SU-DHL-6 (cell line): ENCODE measurements around the gene CATSPERB.

Experiments used
- H2AFZ ChIP-seq: fragments of 200-600 bp; sonication (generic); 2 replicates; pipeline ENCODE4 v1.6.1; 2014; ENCODE audit warnings: low read depth, mild to moderate bottlenecking, moderate library complexity, mixed read lengths, antibody characterized with exemption, low read length; ENCODE audit not compliant: severe bottlenecking
- H3F3A ChIP-seq: fragments of 200-600 bp; shearing (Covaris generic); 2 replicates; pipeline ENCODE4 v1.6.0; 2016; ENCODE audit warnings: antibody characterized with exemption, mild to moderate bottlenecking; ENCODE audit not compliant: insufficient read depth
- H3K27ac ChIP-seq: fragments of 200-600 bp; sonication (generic); 2 replicates; pipeline ENCODE4 v1.5.1; 2016; ENCODE audit warnings: low read depth, mild to moderate bottlenecking, low read length, moderate library complexity, mixed read lengths
- H3K27me3 ChIP-seq: fragments of 200-600 bp; sonication (generic), shearing (Covaris generic); 2 replicates; pipeline ENCODE4 v1.6.0; 2014; ENCODE audit warnings: mild to moderate bottlenecking, low read length
- H3K36me3 ChIP-seq: fragments of 200-600 bp; sonication (generic); 2 replicates; pipeline ENCODE4 v1.6.1; 2014; ENCODE audit warnings: mild to moderate bottlenecking, low read length, mixed read lengths
- H3K4me2 ChIP-seq: fragments of 300-600, 200-600 bp; shearing (Covaris generic), sonication (generic); 2 replicates; pipeline ENCODE4 v1.6.0; 2014; ENCODE audit warnings: low read length, low read depth, mild to moderate bottlenecking; ENCODE audit not compliant: poor library complexity, severe bottlenecking
- H3K4me3 ChIP-seq: fragments of 200-600 bp; sonication (generic); 2 replicates; pipeline ENCODE4 v1.5.1; 2014; ENCODE audit warnings: antibody characterized with exemption, low read length, mild to moderate bottlenecking, mixed read lengths; ENCODE audit not compliant: insufficient read depth, poor library complexity, severe bottlenecking
- H3K79me2 ChIP-seq: fragments of 200-600 bp; sonication (generic); 2 replicates; pipeline ENCODE4 v1.6.1; 2014; ENCODE audit warnings: mild to moderate bottlenecking, low read length, moderate library complexity; ENCODE audit not compliant: insufficient read depth
- H3K9ac ChIP-seq: fragments of 200-600 bp; sonication (generic); 2 replicates; pipeline ENCODE4 v1.7.0; 2014; ENCODE audit warnings: mild to moderate bottlenecking, low read length
- H3K9me2 ChIP-seq: fragments of 200-600 bp; sonication (generic); replicated peaks from 2 replicates; pipeline ENCODE4 v1.6.1; 2014; ENCODE audit warnings: low read length; ENCODE audit not compliant: insufficient read depth
- H3K9me3 ChIP-seq: fragments of 200-600 bp; sonication (generic); 2 replicates; pipeline ENCODE4 v1.6.1; 2014; ENCODE audit warnings: low read length, mixed read lengths; ENCODE audit not compliant: insufficient read depth
- H4K20me1 ChIP-seq: fragments of 200-600 bp; sonication (generic); 2 replicates; pipeline ENCODE4 v1.6.1; 2014; ENCODE audit warnings: low read depth, mild to moderate bottlenecking, antibody characterized with exemption, low read length, moderate library complexity, mixed read lengths
- EZH2phosphoT487 ChIP-seq: fragments of 200-600 bp; sonication (generic), shearing (Covaris generic); conservative IDR thresholded peaks from 2 replicates; pipeline ENCODE4 v1.6.1; 2018; ENCODE audit warnings: mild to moderate bottlenecking, antibody characterized with exemption, low read length, moderate library complexity, mixed read lengths
- TF ChIP-seq, protein P1 (sequence below): fragments of 200-600 bp; sonication (generic); IDR thresholded peaks from one replicate; pipeline ENCODE4 v1.5.1; 2017; ENCODE audit warnings: antibody characterized with exemption, mild to moderate bottlenecking, low read length, moderate library complexity; ENCODE audit not compliant: insufficient read depth, poor library complexity, severe bottlenecking

CATSPERB gene

GRCh38 chr14:91737619-91738018 lies 5.7 kb upstream of the CATSPERB start:
- Histone ChIP-seq H3K4me3 (no peak overlapping the region), H3K27ac (no peak overlapping the region), H3K79me2 (no peaks in the 10 kb centered on the region), H3K36me3 (no peaks in the 10 kb centered on the region), H3F3A (no peaks in the 10 kb centered on the region), H3K9me3 (no peaks in the 10 kb centered on the region), H2AFZ (no peak overlapping the region), H3K9me2 (no peaks in the 10 kb centered on the region), H3K4me2 (no peak overlapping the region), H4K20me1 (no peaks in the 10 kb centered on the region), H3K27me3 (no peaks in the 10 kb centered on the region), H3K9ac (no peak overlapping the region)
- TF ChIP-seq EZH2phosphoT487: no peak
- TF ChIP-seq, protein P1, sequence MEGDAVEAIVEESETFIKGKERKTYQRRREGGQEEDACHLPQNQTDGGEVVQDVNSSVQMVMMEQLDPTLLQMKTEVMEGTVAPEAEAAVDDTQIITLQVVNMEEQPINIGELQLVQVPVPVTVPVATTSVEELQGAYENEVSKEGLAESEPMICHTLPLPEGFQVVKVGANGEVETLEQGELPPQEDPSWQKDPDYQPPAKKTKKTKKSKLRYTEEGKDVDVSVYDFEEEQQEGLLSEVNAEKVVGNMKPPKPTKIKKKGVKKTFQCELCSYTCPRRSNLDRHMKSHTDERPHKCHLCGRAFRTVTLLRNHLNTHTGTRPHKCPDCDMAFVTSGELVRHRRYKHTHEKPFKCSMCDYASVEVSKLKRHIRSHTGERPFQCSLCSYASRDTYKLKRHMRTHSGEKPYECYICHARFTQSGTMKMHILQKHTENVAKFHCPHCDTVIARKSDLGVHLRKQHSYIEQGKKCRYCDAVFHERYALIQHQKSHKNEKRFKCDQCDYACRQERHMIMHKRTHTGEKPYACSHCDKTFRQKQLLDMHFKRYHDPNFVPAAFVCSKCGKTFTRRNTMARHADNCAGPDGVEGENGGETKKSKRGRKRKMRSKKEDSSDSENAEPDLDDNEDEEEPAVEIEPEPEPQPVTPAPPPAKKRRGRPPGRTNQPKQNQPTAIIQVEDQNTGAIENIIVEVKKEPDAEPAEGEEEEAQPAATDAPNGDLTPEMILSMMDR: no peak

DNA sequence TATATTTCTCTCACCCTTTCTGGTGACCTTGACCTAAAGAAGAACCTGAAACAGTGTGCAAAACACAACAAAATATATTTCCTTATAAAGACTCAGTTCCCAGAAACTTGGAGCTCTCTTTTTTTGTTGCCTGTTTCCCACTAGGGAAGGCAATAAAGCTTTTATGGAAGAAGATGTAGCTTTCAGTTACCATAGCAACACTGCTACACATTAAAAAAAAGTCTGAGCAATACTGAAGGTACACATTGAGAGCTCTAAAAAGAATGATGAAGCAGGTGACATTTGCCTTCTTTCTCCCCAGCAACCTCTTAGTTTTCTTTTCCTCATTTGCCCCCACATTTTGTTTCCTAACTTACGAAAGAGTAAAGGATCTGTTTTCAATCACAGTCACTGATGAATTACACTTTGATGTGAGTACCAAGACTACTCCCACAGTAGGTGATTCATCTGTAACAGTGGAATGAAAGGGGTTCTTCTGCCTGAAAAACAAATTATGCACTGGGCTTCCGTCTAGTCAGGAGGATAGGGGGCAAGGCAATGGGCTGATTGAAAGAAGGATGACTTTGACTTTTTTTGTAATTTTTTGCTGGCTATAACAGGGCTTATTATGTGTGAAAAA lies 1.1 kb upstream of the CATSPERB start:
- H3K4me2 ChIP-seq: no peak overlapping the region

DNA sequence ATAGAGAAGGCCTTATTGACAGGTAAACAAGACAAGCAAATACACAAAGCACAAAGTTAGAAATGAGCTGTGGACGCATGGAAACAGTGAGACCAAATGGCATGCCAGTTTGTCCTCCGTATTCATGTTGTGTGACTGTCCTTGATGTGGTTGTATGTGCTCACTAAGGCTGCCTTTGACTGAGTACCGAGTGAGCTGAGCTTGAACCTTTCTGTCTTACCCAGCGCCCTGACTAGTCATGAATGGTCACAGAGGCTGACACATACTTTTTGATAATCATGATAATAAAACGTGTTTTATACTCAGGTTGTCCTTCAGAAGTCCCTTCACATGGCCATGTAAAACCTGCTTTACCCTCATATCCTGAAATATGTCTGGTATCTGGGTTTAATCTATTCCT lies 553 bp upstream of the CATSPERB start:
- Histone ChIP-seq H3K36me3 (no peaks in the 10 kb centered on the region), H3K27me3 (no peaks in the 10 kb centered on the region), H3K79me2 (no peaks in the 10 kb centered on the region), H3K27ac (no peak overlapping the region), H3K9ac (no peak overlapping the region), H3K9me2 (no peaks in the 10 kb centered on the region), H4K20me1 (no peaks in the 10 kb centered on the region), H3K4me2 (no peak overlapping the region), H2AFZ (no peak overlapping the region), H3K4me3 (no peak overlapping the region), H3F3A (no peaks in the 10 kb centered on the region), H3K9me3 (no peaks in the 10 kb centered on the region)
- TF ChIP-seq, protein P1: no peak
- TF ChIP-seq EZH2phosphoT487: no peak

More for the DNA sequence above, 1.1 kb upstream of the CATSPERB start:
- H3K36me3 ChIP-seq: no peaks in the 10 kb centered on the region
- H3F3A ChIP-seq: no peaks in the 10 kb centered on the region
- no peaks in the 10 kb centered on the region for H4K20me1 ChIP-seq
- no peak overlapping the region for H3K27ac ChIP-seq
- TF ChIP-seq, protein P1: no peak
- no peak for TF ChIP-seq EZH2phosphoT487
- no peaks in the 10 kb centered on the region for H3K79me2 ChIP-seq
- no peak overlapping the region for H3K9ac ChIP-seq
- no peak overlapping the region for H2AFZ ChIP-seq
- no peaks in the 10 kb centered on the region for H3K9me2 ChIP-seq
- no peaks in the 10 kb centered on the region for H3K27me3 ChIP-seq
- no peak overlapping the region for H3K4me3 ChIP-seq
- H3K9me3 ChIP-seq: no peaks in the 10 kb centered on the region

- no peak overlapping the region for H3K4me3 ChIP-seq
- no peak overlapping the region for H2AFZ ChIP-seq
- H3K9me3 ChIP-seq: no peaks in the 10 kb centered on the region
- no peak for TF ChIP-seq EZH2phosphoT487
- H3K27me3 ChIP-seq: no peaks in the 10 kb centered on the region
- H4K20me1 ChIP-seq: no peaks in the 10 kb centered on the region
- H3K9me2 ChIP-seq: no peaks in the 10 kb centered on the region
- H3K9ac ChIP-seq: no peak overlapping the region
- H3K36me3 ChIP-seq: no peaks in the 10 kb centered on the region
- H3K27ac ChIP-seq: no peak overlapping the region
- H3K4me2 ChIP-seq: no peak overlapping the region
- H3K79me2 ChIP-seq: no peaks in the 10 kb centered on the region
- no peaks in the 10 kb centered on the region for H3F3A ChIP-seq
Measured at GRCh38 chr14:91731018-91731417, 868 bp downstream of the CATSPERB start.
